ENCODE results near the gene SMOC2.

- TF ChIP-seq CTCF (IDR thresholded peaks at IDR 0.05) (no peak), EZH2 (IDR thresholded peaks at IDR 0.05; ENCODE audit: borderline replicate concordance, insufficient read depth, low read depth, low read length, poor library complexity, severe bottlenecking) (no peak)
These were observed 54.7 kb downstream of the SMOC2 start for GRCh38 chr6:168495636-168496035.

Data from B cell (primary cell).